ENCODE measurements around the gene MEF2B.
"Not testable (repeated sequence)": the region's sequence is repeated elsewhere in the genome, so short reads cannot be mapped to it uniquely, and the experiment has no call there.

The MEF2B gene

GRCh38 chr19:19157808-19158207 is 12.3 kb downstream of the MEF2B start:
- no peak for DNase-seq (ENCODE audit: low read depth, low spot score)

- DNase-seq (ENCODE audit: low read depth, low spot score): no peak
Measured at GRCh38 chr19:19155495-19156219, 14.4 kb downstream of the MEF2B start.

- DNase-seq (ENCODE audit: low read depth, low spot score): no peak
Measured at GRCh38 chr19:19154768-19155494, 15.1 kb downstream of the MEF2B start.

- DNase-seq (ENCODE audit: low read depth, low spot score): no peak
Measured at GRCh38 chr19:19152668-19153384, 17.2 kb downstream of the MEF2B start.

- no peak for DNase-seq (ENCODE audit: low read depth, low spot score)
Measured at GRCh38 chr19:19151418-19151817, 18.6 kb downstream of the MEF2B start.

DNA sequence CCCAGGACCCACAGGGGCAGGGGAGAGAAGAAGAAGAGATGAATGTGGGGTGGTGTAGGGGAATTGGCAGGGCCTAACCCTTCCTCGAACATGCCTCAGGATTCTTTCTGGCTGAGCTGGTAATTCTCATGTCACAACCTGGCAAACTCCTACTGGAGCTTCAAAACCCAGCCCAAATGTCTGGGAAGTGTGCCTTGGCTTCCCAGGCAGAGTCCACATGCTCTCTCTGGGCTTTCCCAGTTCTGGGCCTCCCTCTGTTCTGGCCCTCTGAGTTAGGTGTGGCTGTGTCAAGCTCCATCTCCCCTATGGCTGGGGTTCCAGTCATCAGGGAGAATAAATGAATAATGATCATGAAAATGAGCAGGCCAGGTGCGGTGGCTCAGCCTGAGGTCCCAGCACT is 20.6 kb downstream of the MEF2B start:
- no peak for DNase-seq (ENCODE audit: low read depth, low spot score)

- DNase-seq (ENCODE audit: low read depth, low spot score): not testable (repeated sequence)
Measured at GRCh38 chr19:19148504-19148903, 21.6 kb downstream of the MEF2B start.

GRCh38 chr19:19147344-19147743 is 22.7 kb downstream of the MEF2B start:
- DNase-seq (ENCODE audit: low read depth, low spot score): no peak

GRCh38 chr19:19146865-19147264 is 23.2 kb downstream of the MEF2B start:
- DNase-seq (ENCODE audit: low read depth, low spot score): no peak

DNA sequence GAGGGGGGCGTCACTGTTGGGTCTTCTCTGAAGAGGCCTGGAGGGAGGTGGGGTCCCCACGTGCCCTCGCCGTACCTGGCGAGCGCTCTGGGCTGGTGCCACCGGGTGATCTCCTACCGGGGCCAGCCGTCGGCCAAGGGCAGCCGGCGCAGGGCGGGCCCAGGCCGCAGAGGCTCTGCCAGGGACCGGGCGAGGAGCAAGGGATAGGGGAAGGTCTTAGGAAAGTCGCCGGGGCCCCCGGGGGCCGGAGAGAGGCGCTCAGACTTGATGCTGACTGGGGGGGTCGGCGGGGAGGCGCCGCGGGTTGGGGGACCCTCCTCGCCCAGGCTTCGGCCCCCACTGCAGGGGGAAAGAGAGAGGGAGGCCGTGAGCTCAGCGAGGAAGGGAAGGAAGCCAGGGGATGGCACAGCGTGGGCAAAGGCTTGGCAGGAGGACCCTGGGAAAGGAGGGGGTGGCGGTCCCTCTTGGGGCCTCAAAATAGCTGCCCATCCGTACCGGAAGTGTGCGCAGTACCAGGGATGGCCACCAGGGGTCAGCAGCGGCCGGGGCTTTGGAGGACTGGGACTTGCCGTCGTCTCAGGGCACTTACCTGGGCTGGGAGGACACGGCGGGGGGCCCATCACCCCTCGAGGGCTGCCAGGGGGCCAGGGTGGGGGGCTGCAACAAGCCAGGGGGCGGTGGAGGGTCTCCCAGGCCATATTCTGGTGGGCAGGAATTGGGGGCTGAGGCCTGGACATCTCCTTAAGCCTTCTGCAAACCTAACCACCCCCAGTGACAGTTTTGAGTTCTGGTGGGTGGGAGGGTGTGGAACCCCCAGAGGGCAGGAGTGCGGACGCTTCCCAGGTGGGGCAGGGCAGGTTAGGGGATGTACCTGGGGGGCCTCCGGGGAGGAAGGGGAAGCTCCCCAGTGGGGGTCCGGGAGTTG is 24.1 kb downstream of the MEF2B start:
- peak; percentile 80 for DNase-seq (ENCODE audit: low read depth, low spot score)

- DNase-seq (ENCODE audit: low read depth, low spot score): no peak
Measured at GRCh38 chr19:19145281-19145680, 24.8 kb downstream of the MEF2B start.

GRCh38 chr19:19142347-19142746 is 27.7 kb downstream of the MEF2B start:
- no peak for DNase-seq (ENCODE audit: low read depth, low spot score)

DNA sequence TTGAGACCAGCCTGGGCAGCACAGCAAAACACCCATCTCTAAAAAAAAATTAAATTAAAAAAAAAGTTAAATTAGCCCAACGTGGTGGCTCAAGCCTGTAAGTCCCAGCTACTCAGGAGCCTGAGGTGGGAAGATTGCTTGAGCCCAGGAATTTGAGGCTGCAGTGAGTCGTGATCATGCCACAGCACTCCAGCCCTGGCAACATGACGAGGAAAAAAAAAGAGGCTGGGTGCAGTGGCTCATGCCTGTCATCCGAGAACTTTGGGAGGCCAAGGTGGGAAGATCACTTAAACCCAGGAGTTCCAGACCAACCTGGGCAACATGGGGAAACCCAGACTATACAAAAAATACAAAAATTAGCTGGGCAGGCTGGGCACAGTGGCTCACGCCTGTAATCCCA is 29.6 kb downstream of the MEF2B start:
- no peak for DNase-seq (ENCODE audit: low read depth, low spot score)

- no peak for DNase-seq (ENCODE audit: low read depth, low spot score)
Measured at GRCh38 chr19:19139876-19140229, 30.2 kb downstream of the MEF2B start.

DNA sequence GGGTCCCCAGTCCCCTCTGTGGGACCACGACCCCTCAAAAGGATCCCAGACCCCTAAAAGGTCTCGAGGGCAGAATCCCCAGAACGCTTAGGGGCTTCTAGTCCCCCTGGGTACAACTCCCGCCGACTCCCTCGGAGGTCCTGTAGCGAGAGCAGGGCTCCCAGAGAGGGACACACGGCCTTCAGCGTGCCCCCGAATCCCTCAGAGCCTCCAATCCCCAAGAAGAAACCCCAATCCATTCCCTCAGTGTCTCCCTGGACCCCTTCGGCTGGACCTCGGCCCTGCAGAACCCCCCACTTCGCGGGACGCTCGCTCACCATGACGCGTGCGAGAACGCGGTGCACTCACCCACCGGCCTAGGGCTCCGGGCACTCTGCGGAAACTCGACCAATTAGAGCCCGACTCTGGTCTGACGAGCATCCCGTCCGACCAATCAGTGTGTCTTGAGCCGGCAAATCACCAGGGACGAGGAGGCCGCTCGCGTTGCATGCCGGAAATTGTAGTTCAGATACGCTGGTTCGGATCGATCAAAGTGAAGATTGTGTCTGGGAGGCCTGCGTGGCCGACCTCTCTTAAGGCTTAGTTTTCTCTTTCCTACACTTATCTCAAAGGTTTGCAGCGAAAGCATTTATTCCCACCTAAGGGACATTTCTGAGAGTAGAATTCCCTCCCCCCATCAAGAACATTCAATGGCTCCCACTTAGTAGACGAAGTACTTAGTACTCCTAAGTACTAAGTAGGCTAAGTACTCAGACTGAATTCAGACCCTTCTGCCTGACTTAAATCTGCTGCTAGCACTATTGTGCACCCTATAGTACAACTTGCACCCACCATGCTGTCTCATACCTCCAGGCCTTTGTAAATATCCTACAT is 31.7 kb downstream of the MEF2B start, which contains the start of gene TMEM161A:
Gene TMEM161A, minus strand, starts transcription at position 370 of the 873 bp plus-strand sequence. Its CDS starts 50 bp downstream, at position 320.
- peak; percentile 99 for DNase-seq (ENCODE audit: low read depth, low spot score)

- peak; percentile 20 for DNase-seq (ENCODE audit: low read depth, low spot score)
Measured at GRCh38 chr19:19137556-19138108, 32.4 kb downstream of the MEF2B start.

DNA sequence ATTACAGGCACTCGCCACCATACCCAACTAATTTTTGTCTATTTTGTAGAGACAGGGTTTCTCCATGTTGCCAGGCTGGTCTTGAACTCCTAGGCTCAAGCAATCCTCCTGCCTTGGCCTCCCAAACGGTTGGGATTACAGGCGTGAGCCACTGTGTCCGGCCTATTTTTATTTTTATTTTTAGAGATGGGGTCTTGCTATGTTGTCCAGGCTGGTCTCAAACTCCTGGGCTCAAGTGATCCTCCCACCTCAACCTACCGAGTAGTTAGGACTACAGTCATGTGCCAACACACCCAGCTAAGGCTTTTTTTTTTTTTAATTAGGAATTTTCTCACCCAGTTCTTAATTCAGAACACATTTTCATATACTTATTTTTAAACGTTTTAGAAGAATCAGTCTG is 34.4 kb downstream of the MEF2B start:
- DNase-seq (ENCODE audit: low read depth, low spot score): not testable (repeated sequence)

- no peak for DNase-seq (ENCODE audit: low read depth, low spot score)
Measured at GRCh38 chr19:19134687-19135158, 35.3 kb downstream of the MEF2B start.

- no peak for DNase-seq (ENCODE audit: low read depth, low spot score)
Measured at GRCh38 chr19:19133985-19134384, 36.1 kb downstream of the MEF2B start.

DNA sequence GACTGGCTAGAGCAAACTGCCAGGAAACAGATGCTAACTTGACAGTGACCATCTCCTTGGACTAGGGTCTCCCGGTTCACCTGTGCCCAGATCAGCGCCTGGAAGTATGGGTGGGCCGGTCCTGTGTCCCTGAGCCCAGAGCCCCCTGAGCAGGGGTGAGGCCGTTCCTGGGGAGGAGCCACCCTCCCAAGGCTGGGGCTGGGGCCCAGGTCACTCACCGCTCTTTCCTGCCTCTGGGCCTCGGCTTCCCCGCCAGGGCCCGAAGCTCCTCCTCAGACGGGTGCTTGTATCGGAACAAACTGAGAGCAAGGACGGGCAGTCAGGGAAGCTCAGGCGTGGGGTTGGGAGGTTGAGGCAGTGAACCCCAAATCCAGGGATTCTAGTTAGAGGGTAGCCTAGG is 37.2 kb downstream of the MEF2B start:
- DNase-seq (ENCODE audit: low read depth, low spot score): no peak
